GM18507 (cell line): ENCODE data around the gene TSHR.

ENCODE experiments used
- DNase-seq: peaks from one replicate; pipeline ENCODE4 v3.0.0; 2011; ENCODE audit warnings: low read depth; ENCODE audit not compliant: insufficient read length; ENCODE audit errors: extremely low spot score
- FAIRE-seq: peaks from 2 replicates; lab custom pipeline; 2011; peaks lifted over from hg19 to GRCh38; lab: Jason Lieb, UNC

TSHR gene

DNA sequence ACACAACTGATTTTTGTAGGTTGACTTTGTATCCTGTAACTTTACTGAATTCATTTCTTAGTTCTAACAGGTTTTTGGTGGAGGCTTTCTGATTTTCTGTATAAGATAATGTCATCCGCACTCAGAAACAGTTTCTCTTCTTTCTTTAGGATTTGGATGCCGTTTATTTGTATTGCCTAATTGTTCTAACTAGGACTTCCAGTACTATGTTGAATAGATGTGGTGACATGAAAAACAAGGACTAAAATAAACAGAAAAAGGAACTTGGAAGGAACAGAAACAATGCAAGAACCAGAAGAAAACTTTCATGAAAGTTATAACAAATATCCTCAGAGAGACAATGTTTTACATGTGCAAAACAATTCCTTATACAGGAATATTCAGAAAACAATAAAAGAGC, 165.1 kb downstream of the TSHR start:
- FAIRE-seq (no peak), DNase-seq (no peak)

DNA sequence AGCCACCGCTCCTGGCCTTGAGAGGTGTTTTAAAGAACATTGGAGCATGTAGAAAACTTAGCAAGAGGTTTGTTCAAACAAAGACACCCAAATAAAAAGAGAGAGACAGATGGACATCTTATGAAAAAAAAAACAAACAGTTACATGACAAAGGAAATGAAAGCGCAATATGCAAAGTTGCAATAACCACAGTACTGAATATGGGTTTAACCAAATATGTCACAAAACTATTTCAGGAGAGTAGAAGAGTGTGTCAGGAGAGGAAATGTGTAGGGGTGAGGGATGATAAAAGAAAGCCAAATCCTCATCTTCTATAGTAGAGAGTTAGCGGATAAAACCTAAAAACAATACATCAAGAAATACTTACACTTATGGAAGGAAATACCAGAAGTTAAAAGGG, 166.9 kb downstream of the TSHR start:
- DNase-seq (peak; percentile 2), FAIRE-seq (peak; percentile 81)

DNA sequence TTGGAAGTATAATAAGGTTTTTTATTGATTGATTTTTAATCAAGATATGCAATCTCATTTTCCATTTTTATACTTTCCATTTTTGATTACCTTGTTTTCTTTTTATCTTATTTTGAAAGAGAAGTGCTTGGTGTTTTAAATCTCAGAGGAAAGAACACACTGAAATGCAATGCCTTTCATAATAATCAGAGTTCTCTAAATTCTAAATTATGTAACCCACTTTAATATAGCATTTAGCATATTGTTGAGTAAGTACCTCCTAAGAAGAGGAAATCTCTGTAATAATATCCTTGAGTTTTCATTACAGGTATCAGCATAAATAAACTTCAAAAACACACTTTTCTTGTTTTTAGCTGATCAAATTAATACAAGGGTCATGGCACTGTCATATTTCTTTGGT, 168.4 kb downstream of the TSHR start:
- FAIRE-seq, result no peak
- no peak for DNase-seq

DNA sequence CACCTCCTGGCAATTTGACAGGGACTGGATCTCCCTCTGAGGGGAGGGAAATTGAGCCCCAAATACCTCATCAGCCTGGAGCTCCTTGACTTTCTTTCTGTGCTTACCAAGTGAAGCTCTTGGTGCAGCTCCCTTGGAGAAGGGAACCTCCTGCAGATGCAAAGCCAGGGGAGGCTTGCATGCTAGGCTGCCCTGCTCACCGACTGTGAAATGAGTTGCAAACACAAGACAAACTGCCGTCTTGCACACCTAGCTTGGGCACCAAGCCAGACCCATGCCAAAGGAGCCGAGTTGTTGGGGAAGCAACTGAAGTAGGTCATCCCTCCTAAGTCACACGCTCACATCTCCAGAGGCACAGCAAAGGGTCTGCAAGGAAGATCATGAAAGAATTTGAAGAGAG, 170.1 kb downstream of the TSHR start:
- DNase-seq, result no peak
- FAIRE-seq, result no peak

DNA sequence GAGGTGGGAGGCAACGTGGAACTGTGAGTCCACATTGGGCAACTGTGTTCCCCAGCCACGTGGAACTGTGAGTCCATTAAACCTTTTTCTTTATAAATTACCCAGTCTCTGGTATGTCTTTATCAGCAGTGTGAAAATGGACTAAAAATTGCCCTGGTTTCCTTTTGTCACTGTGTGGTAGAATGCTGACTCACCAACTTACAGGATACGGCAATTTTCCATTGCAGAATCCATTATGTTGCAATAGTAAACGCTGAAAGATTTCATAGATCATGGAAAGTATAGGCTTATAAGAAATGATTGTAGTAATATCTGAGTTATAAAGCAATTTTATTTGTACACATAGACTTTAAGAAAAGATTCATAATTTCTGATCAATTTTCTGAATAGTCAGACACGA, 172.4 kb downstream of the TSHR start:
- no peak for DNase-seq
- no peak for FAIRE-seq

DNA sequence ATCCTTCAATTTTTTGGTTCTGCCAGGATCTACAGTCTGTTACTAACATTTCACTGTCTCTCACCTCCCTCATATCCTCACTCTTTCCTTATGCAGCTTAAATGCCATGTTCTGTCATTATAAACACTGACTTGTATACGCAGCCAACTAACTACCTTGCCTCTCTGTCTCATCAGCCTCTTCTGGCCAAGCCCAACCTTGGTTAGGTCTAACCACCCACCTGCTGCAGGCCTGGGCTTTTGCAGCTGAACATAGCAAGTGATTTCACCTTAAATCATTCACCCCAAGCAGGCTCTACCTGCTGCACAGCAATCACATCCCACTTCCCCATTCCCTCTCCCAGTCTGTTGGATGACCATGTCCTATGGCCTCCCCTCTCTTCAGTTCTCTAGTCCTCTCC, 173.8 kb downstream of the TSHR start:
- DNase-seq (no peak), FAIRE-seq (no peak)

DNA sequence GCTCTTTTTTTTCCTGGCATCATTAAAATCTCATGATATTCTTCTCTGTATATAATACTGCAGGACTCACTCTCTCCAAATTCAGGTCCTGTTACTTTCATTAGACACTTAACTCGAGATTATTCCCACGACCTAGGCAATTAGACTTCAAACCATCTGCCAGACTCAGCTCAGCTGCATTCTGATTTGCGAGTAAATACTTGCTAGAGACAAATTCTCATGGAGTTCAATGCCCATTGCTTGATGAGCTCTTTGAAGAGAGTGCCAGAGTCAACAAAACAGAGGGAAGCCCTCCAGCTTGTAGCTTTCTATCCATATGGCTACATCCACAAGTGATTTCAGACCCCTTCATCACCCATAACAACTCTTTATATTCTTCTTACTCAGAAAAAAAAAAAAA, 177.0 kb downstream of the TSHR start:
- DNase-seq, result no peak
- no peak for FAIRE-seq

DNA sequence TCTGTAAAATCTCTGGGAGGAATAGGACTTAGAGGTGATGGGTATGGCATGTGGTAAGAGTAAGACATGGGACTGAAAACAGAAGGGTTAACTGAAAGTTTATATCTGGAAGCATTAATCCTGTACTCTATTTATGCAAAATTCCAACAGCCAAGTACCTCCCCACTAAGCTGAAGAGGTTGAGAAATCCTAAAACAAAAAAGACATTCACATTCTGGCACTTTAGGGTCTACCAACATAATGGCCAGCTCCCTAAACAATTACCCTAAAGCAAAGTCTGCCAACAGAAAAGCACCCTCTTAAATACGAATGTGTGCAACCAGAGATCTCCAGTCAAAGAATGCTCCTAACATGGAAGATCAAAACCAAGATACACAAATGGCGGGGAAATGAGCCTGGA, 178.0 kb downstream of the TSHR start:
- DNase-seq (no peak), FAIRE-seq (no peak)

DNA sequence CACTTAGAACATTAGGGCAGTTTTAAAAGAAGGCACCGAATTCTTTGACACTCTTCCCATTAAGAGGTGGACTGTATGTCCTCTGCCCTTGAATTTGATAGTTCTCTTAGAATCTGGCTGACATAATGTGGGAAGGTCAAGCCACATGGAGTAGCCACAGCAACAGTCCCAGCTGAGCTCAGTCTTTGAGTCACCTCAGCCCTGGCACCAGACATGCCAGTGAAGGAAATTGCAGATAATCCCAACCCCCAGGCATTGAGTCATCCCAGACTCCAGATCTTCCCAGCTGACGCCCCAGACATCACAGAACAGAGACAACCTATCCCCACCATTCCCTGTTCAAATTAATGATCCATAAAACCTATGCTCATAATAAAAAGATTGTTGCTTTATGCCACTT, 181.9 kb downstream of the TSHR start:
- DNase-seq, result no peak
- no peak for FAIRE-seq

DNA sequence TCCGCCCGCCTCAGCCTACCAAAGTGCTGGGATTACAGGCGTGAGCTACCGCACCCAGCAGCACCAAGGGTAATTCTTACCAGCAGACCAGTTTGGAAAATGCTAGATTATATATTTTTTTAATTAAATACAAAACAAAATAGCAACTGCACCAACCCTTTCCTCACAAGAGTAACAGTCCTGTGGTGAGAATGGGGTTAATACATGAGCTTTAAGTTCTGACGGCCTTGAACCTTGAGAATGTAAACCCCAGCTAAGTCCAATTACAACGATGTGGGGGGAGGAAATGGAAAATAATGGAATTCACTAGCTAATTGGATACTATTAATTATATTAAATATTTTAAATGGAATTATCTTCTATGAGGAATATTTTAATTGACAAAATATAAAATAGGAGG, 183.0 kb downstream of the TSHR start:
- FAIRE-seq (no peak), DNase-seq (no peak)

DNA sequence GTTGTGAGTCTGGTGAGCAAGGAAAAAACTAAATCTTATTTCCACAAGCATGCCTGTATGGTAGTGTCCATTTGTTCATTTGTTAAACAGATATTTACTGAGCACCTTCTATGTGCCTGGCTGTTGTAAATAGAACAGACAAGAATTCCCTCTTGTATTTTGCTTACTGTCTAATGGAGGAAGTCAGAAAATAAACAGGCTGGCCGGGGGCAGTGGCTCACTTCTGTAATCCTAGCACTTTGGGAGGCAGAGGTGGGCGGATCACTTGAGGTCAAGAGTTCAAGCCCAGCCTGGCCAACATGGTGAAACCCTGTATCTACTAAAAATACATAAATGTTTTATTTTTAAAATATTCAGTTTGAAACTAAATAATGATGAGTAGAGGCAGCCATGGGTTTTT, 186.0 kb downstream of the TSHR start:
- no peak for FAIRE-seq
- DNase-seq, result no peak

DNA sequence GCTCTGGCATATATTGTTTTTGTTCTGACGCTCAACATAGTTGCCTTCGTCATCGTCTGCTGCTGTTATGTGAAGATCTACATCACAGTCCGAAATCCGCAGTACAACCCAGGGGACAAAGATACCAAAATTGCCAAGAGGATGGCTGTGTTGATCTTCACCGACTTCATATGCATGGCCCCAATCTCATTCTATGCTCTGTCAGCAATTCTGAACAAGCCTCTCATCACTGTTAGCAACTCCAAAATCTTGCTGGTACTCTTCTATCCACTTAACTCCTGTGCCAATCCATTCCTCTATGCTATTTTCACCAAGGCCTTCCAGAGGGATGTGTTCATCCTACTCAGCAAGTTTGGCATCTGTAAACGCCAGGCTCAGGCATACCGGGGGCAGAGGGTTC, 188.4 kb downstream of the TSHR start:
- no peak for FAIRE-seq
- DNase-seq, result no peak

DNA sequence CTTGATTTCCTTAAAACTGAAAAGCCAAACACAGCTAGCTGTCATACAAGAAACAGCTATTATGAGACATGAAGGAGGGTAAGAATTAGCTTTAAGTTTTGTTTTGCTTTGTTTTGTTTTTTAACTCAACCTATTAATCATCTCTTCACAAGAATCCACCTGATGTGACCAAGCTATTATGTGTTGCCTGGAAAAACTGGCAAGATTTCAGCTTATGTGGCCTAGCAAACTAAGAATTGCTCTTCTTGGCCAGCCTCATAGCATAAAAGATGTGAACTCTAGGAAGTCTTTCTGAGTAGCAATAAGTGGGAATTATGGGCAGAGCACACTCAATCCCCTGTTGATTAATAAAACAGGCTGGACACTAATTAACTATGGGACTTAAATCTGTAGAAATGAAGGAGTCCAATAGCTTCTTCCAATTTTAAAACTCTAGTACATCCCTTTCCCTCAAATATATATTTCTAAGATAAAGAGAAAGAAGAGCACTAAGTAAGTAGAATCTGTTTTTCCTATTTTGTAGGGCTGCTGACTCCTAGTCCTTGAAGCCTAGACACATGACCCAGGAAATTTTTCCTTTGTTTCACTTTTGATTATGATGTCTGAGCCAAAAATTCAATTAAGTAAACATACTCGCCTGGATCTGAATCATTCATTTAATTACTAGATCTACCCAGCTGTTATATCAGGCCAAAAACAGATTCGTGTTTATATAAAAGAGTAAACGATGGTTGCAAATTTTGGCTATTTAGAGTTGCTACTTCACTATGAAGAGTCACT, 189.6 kb downstream of the TSHR start:
- no peak for FAIRE-seq

DNA sequence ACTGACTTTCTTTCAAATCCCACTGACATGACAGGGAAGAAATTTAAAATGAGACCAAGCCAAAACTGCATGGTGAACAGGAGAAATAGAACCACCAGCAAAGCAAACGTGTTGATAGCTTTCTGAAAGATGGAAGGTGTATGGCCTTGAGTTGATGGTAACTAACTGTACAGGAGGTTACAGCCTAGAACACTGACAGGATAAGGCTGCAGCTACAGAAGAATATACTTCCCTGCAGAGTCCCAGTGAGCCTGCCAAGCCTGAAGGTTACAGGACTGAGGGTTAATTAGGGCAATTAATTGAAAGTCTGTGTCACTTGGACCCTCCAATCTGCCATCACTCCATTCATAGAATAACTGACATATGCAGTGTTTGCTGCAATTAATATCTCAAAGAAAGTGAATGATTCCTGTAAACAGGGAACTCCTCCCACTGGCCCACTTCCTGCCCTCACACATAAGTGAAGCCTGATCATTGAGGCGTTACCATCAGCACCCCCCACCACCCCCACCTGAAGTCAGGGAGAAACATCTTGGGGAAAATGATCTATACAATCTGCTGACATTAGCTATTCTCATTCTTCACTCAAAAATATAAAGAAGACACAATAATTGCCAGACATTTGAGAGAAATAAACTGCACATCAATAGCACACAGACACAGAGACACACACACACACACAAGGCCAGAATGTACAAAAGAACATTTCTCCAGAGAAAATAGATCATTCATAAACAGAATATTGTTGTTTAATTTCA, 191.9 kb downstream of the TSHR start:
- DNase-seq (no peak), FAIRE-seq (peak; percentile 64)

More for the DNA sequence above, 189.6 kb downstream of the TSHR start:
- DNase-seq, result no peak

DNA sequence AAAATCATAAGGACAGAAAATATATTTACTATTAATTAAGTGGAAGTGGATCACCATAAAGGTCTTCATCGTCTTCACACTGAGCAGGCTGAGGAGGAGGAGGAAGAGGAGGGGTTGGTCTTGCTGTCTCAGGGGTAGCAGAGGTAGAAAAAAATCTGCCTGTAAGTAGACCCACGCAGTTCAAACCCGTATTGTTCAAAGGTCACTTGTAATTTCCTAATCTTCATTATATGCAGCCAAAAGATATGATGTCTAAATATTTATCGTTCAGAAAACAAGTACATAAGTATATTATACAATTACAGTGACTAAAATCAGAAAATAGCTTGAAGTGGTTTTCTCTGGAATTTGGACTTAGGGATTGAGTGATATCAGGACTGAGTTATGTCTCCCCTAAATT, 193.2 kb downstream of the TSHR start:
- DNase-seq (no peak), FAIRE-seq (no peak)

DNA sequence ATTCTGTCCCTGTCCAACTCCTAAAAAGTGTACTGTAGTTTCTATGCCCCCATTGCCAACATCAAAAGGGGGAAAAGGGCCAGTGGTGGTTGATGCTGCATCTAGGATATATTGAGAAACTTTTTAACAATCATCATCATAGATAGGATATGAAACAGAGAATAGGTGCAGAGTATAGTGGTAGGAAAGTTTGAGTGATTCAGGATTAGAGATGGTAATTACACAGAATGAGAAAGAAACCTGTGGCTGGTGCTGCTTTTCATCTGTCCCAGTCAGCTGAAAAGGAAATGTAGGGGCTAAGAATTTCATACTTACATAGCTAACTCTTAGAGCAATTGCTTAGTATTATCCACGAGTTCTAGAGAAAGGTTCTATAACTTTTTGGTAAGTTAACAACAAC, 197.8 kb downstream of the TSHR start:
- FAIRE-seq, result no peak
- DNase-seq, result no peak

DNA sequence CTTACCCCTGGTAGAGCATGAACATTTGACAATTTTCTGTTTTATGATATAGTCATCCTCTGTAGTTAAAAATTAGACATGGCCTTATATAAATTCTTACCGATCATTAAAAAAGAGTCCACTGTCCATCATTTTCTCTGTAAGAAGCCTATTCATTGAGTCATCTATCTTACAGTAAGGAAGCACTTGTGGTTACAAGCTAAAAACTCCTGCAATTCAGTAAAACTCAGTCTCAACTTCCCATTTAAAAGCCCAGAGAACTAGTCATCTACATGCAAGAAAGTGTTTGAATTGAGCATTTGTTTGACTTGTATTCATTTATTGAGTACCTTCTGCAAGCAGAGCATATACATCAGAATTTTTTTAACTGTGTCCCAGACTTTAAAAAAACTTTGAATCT, 202.0 kb downstream of the TSHR start:
- FAIRE-seq (no peak), DNase-seq (no peak)

DNA sequence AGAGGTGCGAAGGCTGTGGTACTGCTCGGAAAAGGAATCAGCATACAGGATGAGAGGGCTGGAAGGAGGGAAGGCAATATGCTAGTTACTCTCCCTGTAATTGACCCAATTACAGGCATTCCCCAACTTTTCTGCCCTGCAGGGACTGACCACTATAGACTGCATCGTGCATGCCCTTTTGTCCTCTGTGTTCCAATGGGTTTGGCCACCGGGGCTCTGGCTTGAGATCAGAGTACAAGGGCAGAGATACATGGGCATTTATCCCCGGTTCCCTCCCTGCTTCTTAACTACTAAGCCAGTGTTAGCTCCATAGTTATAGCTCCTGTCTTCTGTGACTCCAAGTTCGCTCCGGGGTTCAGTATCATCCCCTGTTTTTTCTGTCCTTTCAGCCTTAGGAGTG, 205.7 kb downstream of the TSHR start:
- FAIRE-seq (no peak), DNase-seq (no peak)

DNA sequence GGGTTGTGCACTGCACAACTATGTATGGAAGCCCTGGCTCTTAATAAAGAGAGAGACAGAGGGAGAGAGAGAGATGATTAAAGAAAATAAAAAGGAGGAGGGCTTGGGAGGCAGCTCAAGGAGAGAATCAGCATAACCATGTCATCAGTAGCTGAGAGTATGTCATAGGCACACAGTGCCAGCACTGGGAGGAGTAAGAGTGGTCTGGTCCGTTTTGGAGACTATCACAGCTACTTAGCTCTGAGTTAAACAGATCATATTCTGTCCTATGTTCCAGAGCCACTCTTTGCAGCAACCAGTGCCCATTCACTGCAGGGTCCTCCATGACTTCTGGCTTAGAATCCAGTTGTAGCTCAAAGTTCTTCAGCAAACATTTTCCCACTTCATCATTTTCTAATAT, 206.3 kb downstream of the TSHR start:
- no peak for DNase-seq
- FAIRE-seq, result no peak

DNA sequence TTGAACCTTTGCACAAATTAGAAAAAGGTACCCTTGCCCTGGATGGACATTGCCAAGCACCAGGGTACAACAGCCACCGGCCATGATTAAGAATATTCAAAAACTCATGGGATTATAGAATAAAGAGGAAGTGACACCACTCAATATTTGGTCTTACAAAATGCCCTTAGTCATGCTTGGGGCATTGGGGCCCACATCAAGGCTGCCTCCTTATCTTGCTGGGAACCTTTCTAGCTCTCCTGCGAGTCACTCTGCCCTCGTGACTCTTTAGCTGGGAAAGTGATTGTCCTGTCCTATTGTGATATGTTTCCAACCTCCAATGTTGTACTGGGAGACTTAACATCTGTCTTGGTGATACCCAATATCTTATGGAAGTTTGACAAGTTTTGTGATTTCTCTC, 207.5 kb downstream of the TSHR start:
- DNase-seq, result no peak
- no peak for FAIRE-seq

DNA sequence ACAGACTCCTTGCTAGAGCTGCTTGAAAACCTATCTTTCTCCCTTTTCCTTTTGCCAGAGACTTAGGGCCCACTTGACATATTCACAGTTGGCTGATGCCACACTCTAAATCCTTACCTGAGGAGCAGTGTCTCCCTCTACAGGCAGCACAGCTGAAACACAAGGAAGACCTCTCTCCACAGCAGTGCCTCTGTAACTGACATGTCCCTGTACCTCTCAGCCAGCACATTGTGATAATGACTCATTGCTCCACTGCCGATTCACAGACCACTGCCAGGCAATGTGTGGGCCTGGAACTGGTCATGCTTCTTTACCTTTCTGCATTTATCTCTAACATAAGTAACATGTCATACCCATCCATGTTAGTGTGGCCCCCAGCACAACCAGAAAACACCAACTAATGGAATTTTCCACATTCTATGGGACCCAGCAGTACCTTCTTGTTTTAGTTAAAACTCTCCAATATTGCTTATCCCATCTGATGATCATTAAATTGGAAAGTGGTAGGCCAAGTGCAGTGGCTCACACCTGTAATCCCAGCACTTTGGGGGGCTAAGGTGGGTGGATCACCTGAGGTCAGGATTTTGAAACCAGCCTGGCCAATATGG, 208.8 kb downstream of the TSHR start:
- FAIRE-seq, result peak; percentile 70
- DNase-seq, result peak; percentile 25
